ENCODE measurements around the gene HEY2. TPM values are rescaled to one million over a fixed set of nuclear protein-coding genes. Genes with fewer than 3 reads are reported as not detected.
A peak's percentile ranks its signal among the peaks of the same experiment; 100 is the strongest.
"Not testable (repeated sequence)": the region's sequence is repeated elsewhere in the genome, so short reads cannot be mapped to it uniquely, and the experiment has no call there.

HEY2 gene
- total and polyA plus RNA-seq, 4 experiments from 2014 or later, result 0.14 to 0.20 TPM; not detected in 2

GRCh38 chr6:125765944-125766343, 16.5 kb downstream of the HEY2 start:
- Mint-ChIP-seq H3K4me1 (peaks cover 0 to 9% (median 2%) of the 10 kb centered on the region in 4 donors), H3K9me3 (peaks cover 0 to 1% (median 0%) of the 10 kb centered on the region in 8 donors), H3K27me3 (peaks cover 28 to 39% of the 10 kb centered on the region in 2 donors), H3K36me3 (no peaks in the 10 kb centered on the region), H3K4me3 (no peak overlapping the region), H3K27ac (no peak overlapping the region)
- intact Hi-C loops (cut with micrococcal nuclease), result no loop called here
- ChIA-PET CTCF (ENCODE audit: partially characterized antibody) (interaction anchor here (0.9 to 7.5 kb wide), 6 partner anchors 9 to 455 kb away, joined by 3 to 49 read pairs (median 5); no protein-coding TSS in a partner anchor), POLR2A (ENCODE audit: partially characterized antibody) (no interaction called here)
- Histone ChIP-seq H3K36me3 (ENCODE audit: insufficient read depth, low read length) (no peaks in the 10 kb centered on the region), H3K27ac (ENCODE audit: low read depth, low read length) (no peak overlapping the region), H3K27me3 (ENCODE audit: insufficient read depth, low read length) (peaks cover 4% of the 10 kb centered on the region), H3K9me3 (ENCODE audit: control insufficient read depth in 1 of 2, low read length in 2 of 2) (no peaks in the 10 kb centered on the region), H3K4me1 (ENCODE audit: insufficient read depth, low read length) (no peaks in the 10 kb centered on the region), H3K4me3 (ENCODE audit: low read length in 2 of 2) (no peak overlapping the region)
- DNase-seq, result no peak

GRCh38 chr6:125766641-125767040, 17.2 kb downstream of the HEY2 start:
- Mint-ChIP-seq H3K4me1 (peaks cover 0 to 9% (median 2%) of the 10 kb centered on the region in 4 donors), H3K4me3 (no peak overlapping the region), H3K27me3 (peaks cover 23 to 35% of the 10 kb centered on the region in 2 donors), H3K9me3 (peaks cover 0 to 1% (median 0%) of the 10 kb centered on the region in 8 donors), H3K27ac (no peak overlapping the region), H3K36me3 (no peaks in the 10 kb centered on the region)
- no peak for DNase-seq
- ChIA-PET POLR2A (ENCODE audit: partially characterized antibody) (no interaction called here), CTCF (ENCODE audit: partially characterized antibody) (interaction anchor here (0.9 to 7.5 kb wide), 7 partner anchors 10 to 458 kb away, joined by 3 to 49 read pairs (median 5); no protein-coding TSS in a partner anchor)
- H3K4me1 ChIP-seq (ENCODE audit: insufficient read depth, low read length), result no peaks in the 10 kb centered on the region
- no peaks in the 10 kb centered on the region for H3K9me3 ChIP-seq (ENCODE audit: control insufficient read depth in 1 of 2, low read length in 2 of 2)
- intact Hi-C loops (cut with micrococcal nuclease), result no loop called here
- H3K27me3 ChIP-seq (ENCODE audit: insufficient read depth, low read length), result peaks cover 4% of the 10 kb centered on the region
- H3K36me3 ChIP-seq (ENCODE audit: insufficient read depth, low read length), result no peaks in the 10 kb centered on the region
- no peak overlapping the region for H3K27ac ChIP-seq (ENCODE audit: low read depth, low read length)
- no peak overlapping the region for H3K4me3 ChIP-seq (ENCODE audit: low read length in 2 of 2)

- DNase-seq, result no peak
- Mint-ChIP-seq H3K36me3 (no peaks in the 10 kb centered on the region), H3K27ac (no peak overlapping the region), H3K9me3 (peaks cover 0 to 1% (median 0%) of the 10 kb centered on the region in 8 donors), H3K27me3 (peaks cover 20 to 29% of the 10 kb centered on the region in 2 donors), H3K4me1 (peaks cover 0 to 5% (median 2%) of the 10 kb centered on the region in 4 donors), H3K4me3 (no peak overlapping the region)
- H3K4me1 ChIP-seq (ENCODE audit: insufficient read depth, low read length), result no peaks in the 10 kb centered on the region
- H3K4me3 ChIP-seq (ENCODE audit: low read length in 2 of 2), result no peak overlapping the region
- POLR2A ChIA-PET (ENCODE audit: partially characterized antibody), result no interaction called here
- H3K27ac ChIP-seq (ENCODE audit: low read depth, low read length), result no peak overlapping the region
- intact Hi-C loops (cut with micrococcal nuclease), result loop anchor here (1.0 kb wide), 2 partner anchors 458 to 577 kb away; no protein-coding TSS in a partner anchor
- H3K27me3 ChIP-seq (ENCODE audit: insufficient read depth, low read length), result no peaks in the 10 kb centered on the region
- CTCF ChIA-PET (ENCODE audit: partially characterized antibody), result interaction anchor here (0.7 to 7.5 kb wide), 14 partner anchors 9 to 576 kb away, joined by 3 to 49 read pairs (median 4); no protein-coding TSS in a partner anchor
- H3K36me3 ChIP-seq (ENCODE audit: insufficient read depth, low read length), result no peaks in the 10 kb centered on the region
- no peaks in the 10 kb centered on the region for H3K9me3 ChIP-seq (ENCODE audit: control insufficient read depth in 1 of 2, low read length in 2 of 2)
These were observed 19.8 kb downstream of the HEY2 start for GRCh38 chr6:125769147-125769783.

GRCh38 chr6:125773387-125774341, 24.2 kb downstream of the HEY2 start:
- intact Hi-C loops (cut with micrococcal nuclease), result no loop called here
- DNase-seq, result no peak
- Histone ChIP-seq H3K4me3 (ENCODE audit: low read length in 2 of 2) (no peak overlapping the region), H3K4me1 (ENCODE audit: insufficient read depth, low read length) (no peaks in the 10 kb centered on the region), H3K36me3 (ENCODE audit: insufficient read depth, low read length) (no peaks in the 10 kb centered on the region), H3K27me3 (ENCODE audit: insufficient read depth, low read length) (no peaks in the 10 kb centered on the region), H3K9me3 (ENCODE audit: control insufficient read depth in 1 of 2, low read length in 2 of 2) (no peaks in the 10 kb centered on the region), H3K27ac (ENCODE audit: low read depth, low read length) (no peak overlapping the region)
- peaks cover 0 to 1% (median 0%) of the 10 kb centered on the region in 8 donors for H3K9me3 Mint-ChIP-seq
- no peaks in the 10 kb centered on the region for H3K36me3 Mint-ChIP-seq
- ChIA-PET CTCF (ENCODE audit: partially characterized antibody) (interaction anchor here (0.8 kb wide), 1 partner anchor 463 kb away, joined by 3 read pairs; no protein-coding TSS in a partner anchor), POLR2A (ENCODE audit: partially characterized antibody) (interaction anchor here (1.5 kb wide), 1 partner anchor 184 kb away, joined by 3 read pairs; no protein-coding TSS in a partner anchor)
- H3K27me3 Mint-ChIP-seq, result peaks cover 4 to 7% of the 10 kb centered on the region in 2 donors
- H3K4me3 Mint-ChIP-seq, result no peak overlapping the region
- H3K27ac Mint-ChIP-seq, result no peak overlapping the region
- peaks cover 6 to 9% (median 7%) of the 10 kb centered on the region in 4 donors for H3K4me1 Mint-ChIP-seq

- H3K4me3 ChIP-seq (ENCODE audit: low read length in 2 of 2); H3K36me3 ChIP-seq (ENCODE audit: insufficient read depth, low read length); H3K27ac ChIP-seq (ENCODE audit: low read depth, low read length); H3K4me1 ChIP-seq (ENCODE audit: insufficient read depth, low read length); H3K9me3 Mint-ChIP-seq; H3K27me3 Mint-ChIP-seq; H3K9me3 ChIP-seq (ENCODE audit: control insufficient read depth in 1 of 2, low read length in 2 of 2); H3K4me1 Mint-ChIP-seq; H3K4me3 Mint-ChIP-seq; DNase-seq; H3K27me3 ChIP-seq (ENCODE audit: insufficient read depth, low read length); intact Hi-C loops (cut with micrococcal nuclease); H3K36me3 Mint-ChIP-seq; H3K27ac Mint-ChIP-seq: not testable (repeated sequence)
- ChIA-PET POLR2A (ENCODE audit: partially characterized antibody) (interaction anchor here (6.4 kb wide), 1 partner anchor 15 kb away, joined by 404 read pairs; the partner anchor contains the start of gene NCOA7), CTCF (ENCODE audit: partially characterized antibody) (interaction anchor here (1.1 kb wide), 1 partner anchor 209 kb away, joined by 5 read pairs; no protein-coding TSS in a partner anchor)
These were observed 26.8 kb downstream of the HEY2 start for GRCh38 chr6:125776107-125776826.

GRCh38 chr6:125779924-125780539, 30.6 kb downstream of the HEY2 start:
- intact Hi-C loops (cut with micrococcal nuclease), result loop anchor here (1.0 to 5.0 kb wide), 10 partner anchors 10 to 1737 kb away; partner anchors contain the start of genes CENPW, HDDC2, HINT3 and MTCL3
- Histone ChIP-seq H3K4me1 (ENCODE audit: insufficient read depth, low read length) (peaks cover 17% of the 10 kb centered on the region), H3K36me3 (ENCODE audit: insufficient read depth, low read length) (no peaks in the 10 kb centered on the region), H3K27me3 (ENCODE audit: insufficient read depth, low read length) (no peaks in the 10 kb centered on the region), H3K4me3 (ENCODE audit: low read length in 2 of 2) (peak overlapping the region; percentile 69 to 92), H3K27ac (ENCODE audit: low read depth, low read length) (peak overlapping the region; percentile 72), H3K9me3 (ENCODE audit: control insufficient read depth in 1 of 2, low read length in 2 of 2) (no peaks in the 10 kb centered on the region)
- Mint-ChIP-seq H3K4me1 (peaks cover 10 to 13% (median 12%) of the 10 kb centered on the region in 4 donors), H3K9me3 (no peaks in the 10 kb centered on the region), H3K27me3 (no peaks in the 10 kb centered on the region), H3K27ac (no peak overlapping the region), H3K4me3 (no peak overlapping the region), H3K36me3 (no peaks in the 10 kb centered on the region)
- DNase-seq, result peak; percentile 87 to 94 (median 92)
- POLR2A ChIA-PET (ENCODE audit: partially characterized antibody), result interaction anchor here (1.1 to 6.4 kb wide), 19 partner anchors 12 to 1736 kb away, joined by 3 to 404 read pairs (median 9); partner anchors contain the start of genes HDDC2, HEY2, HINT3 and NCOA7
- CTCF ChIA-PET (ENCODE audit: partially characterized antibody), result interaction anchor here (0.7 to 5.3 kb wide), 18 partner anchors 10 to 478 kb away, joined by 3 to 148 read pairs (median 6); partner anchors contain the start of genes HDDC2, HINT3, NCOA7 and TRMT11
